ENCODE data around the gene ENTHD1. TPM values are rescaled to one million over a fixed set of nuclear protein-coding genes. Genes with fewer than 3 reads are reported as not detected.
A peak's percentile ranks its signal among the peaks of the same experiment; 100 is the strongest.

ENTHD1 gene
- total RNA-seq, 1 donor from 2014 or later: 0.56 TPM

GRCh38 chr22:39932918-39933649 is 39.5 kb upstream of the ENTHD1 start:
- H3K27ac Mint-ChIP-seq: peak overlapping the region; percentile 91
- H3K27me3 Mint-ChIP-seq: no peaks in the 10 kb centered on the region
- peaks cover 56% of the 10 kb centered on the region for H3K4me1 Mint-ChIP-seq
- H3K36me3 Mint-ChIP-seq (ENCODE audit: low read depth): peaks cover 4% of the 10 kb centered on the region
- H3K9me3 Mint-ChIP-seq: no peaks in the 10 kb centered on the region
- intact Hi-C loops (cut with micrococcal nuclease): loop anchor here (2.0 to 5.0 kb wide), 2 partner anchors 28 to 89 kb away; partner anchors contain the start of gene TMA7B
- DNase-seq: peak; percentile 86
- peak overlapping the region; percentile 74 for H3K4me3 Mint-ChIP-seq

DNA sequence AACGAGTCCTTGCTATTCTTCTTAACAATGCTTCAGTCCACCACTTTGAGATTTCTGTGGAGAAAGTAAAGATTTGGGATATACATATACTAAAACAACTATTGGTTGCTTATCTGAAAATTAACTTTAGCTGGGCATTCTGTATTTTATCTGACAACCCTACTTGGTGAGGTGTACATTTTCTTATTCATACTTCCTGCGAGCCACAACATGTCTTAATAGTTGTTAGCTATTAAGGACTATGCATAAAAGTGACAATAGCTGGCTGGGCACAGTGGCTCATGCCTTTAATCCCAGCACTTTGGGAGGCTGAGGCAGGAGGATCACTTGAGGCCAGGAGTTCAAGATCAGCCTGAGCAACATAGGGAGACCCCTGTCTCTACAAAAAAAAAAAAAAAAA is 38.6 kb upstream of the ENTHD1 start:
- H3K4me3 Mint-ChIP-seq: peak overlapping the region; percentile 24
- no peak for DNase-seq
- peaks cover 47% of the 10 kb centered on the region for H3K4me1 Mint-ChIP-seq
- intact Hi-C loops (cut with micrococcal nuclease): loop anchor here (2.0 to 5.0 kb wide), 2 partner anchors 29 to 90 kb away; partner anchors contain the start of gene TMA7B
- H3K27me3 Mint-ChIP-seq: no peaks in the 10 kb centered on the region
- peaks cover 4% of the 10 kb centered on the region for H3K36me3 Mint-ChIP-seq (ENCODE audit: low read depth)
- H3K9me3 Mint-ChIP-seq: no peaks in the 10 kb centered on the region
- H3K27ac Mint-ChIP-seq: no peak overlapping the region

DNA sequence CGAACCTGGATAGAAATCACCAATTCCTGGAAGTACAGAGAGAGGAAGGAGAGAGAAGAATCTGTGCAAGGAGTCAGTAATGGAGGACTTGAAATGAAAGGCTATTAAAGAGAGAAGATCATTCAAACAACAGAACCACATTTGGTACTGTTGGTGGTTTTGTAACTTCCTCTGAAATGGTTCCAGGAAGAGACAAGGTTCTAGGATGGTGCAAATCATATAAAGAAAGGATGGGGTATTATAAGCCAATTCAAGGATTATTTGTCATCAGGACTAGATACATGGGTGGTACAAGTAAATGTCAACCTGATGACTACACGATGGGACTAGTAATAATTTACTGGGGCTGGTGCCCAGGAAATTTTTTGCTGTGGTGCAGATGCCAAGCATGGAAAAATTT is 37.7 kb upstream of the ENTHD1 start:
- Mint-ChIP-seq H3K4me3 (no peak overlapping the region), H3K27me3 (no peaks in the 10 kb centered on the region), H3K27ac (no peak overlapping the region), H3K36me3 (ENCODE audit: low read depth) (peaks cover 2% of the 10 kb centered on the region), H3K4me1 (peaks cover 41% of the 10 kb centered on the region), H3K9me3 (no peaks in the 10 kb centered on the region)
- intact Hi-C loops (cut with micrococcal nuclease): loop anchor here (1.0 to 5.0 kb wide), 2 partner anchors 23 to 91 kb away; no protein-coding TSS in a partner anchor
- DNase-seq: no peak

- H3K9me3 Mint-ChIP-seq: no peaks in the 10 kb centered on the region
- intact Hi-C loops (cut with micrococcal nuclease): loop anchor here (1.0 kb wide), 1 partner anchor 9 kb away; no protein-coding TSS in a partner anchor
- no peaks in the 10 kb centered on the region for H3K27me3 Mint-ChIP-seq
- peaks cover 43% of the 10 kb centered on the region for H3K4me1 Mint-ChIP-seq
- H3K4me3 Mint-ChIP-seq: no peak overlapping the region
- H3K36me3 Mint-ChIP-seq (ENCODE audit: low read depth): peaks cover 5% of the 10 kb centered on the region
- H3K27ac Mint-ChIP-seq: no peak overlapping the region
- no peak for DNase-seq
Measured at GRCh38 chr22:39928536-39929520, 35.3 kb upstream of the ENTHD1 start.

- no peak overlapping the region for H3K27ac Mint-ChIP-seq
- H3K4me1 Mint-ChIP-seq: peaks cover 39% of the 10 kb centered on the region
- no peaks in the 10 kb centered on the region for H3K27me3 Mint-ChIP-seq
- no peaks in the 10 kb centered on the region for H3K9me3 Mint-ChIP-seq
- DNase-seq: peak; percentile 77
- H3K4me3 Mint-ChIP-seq: no peak overlapping the region
- peaks cover 6% of the 10 kb centered on the region for H3K36me3 Mint-ChIP-seq (ENCODE audit: low read depth)
- intact Hi-C loops (cut with micrococcal nuclease): loop anchor here (2.0 kb wide), 1 partner anchor 19 kb away; no protein-coding TSS in a partner anchor
Measured at GRCh38 chr22:39927544-39927943, 34.0 kb upstream of the ENTHD1 start.

GRCh38 chr22:39926753-39927152 is 33.2 kb upstream of the ENTHD1 start:
- Mint-ChIP-seq H3K9me3 (no peaks in the 10 kb centered on the region), H3K36me3 (ENCODE audit: low read depth) (peaks cover 14% of the 10 kb centered on the region), H3K27me3 (no peaks in the 10 kb centered on the region), H3K4me3 (no peak overlapping the region), H3K27ac (no peak overlapping the region), H3K4me1 (peaks cover 43% of the 10 kb centered on the region)
- intact Hi-C loops (cut with micrococcal nuclease): loop anchor here (2.0 kb wide), 1 partner anchor 18 kb away; no protein-coding TSS in a partner anchor
- DNase-seq: no peak

GRCh38 chr22:39925909-39926679 is 32.5 kb upstream of the ENTHD1 start:
- peaks cover 14% of the 10 kb centered on the region for H3K36me3 Mint-ChIP-seq (ENCODE audit: low read depth)
- H3K9me3 Mint-ChIP-seq: no peaks in the 10 kb centered on the region

GRCh38 chr22:39925273-39925672 is 31.7 kb upstream of the ENTHD1 start:
- Mint-ChIP-seq H3K9me3 (no peaks in the 10 kb centered on the region), H3K4me1 (peaks cover 54% of the 10 kb centered on the region), H3K4me3 (no peak overlapping the region), H3K27ac (no peak overlapping the region), H3K36me3 (ENCODE audit: low read depth) (peaks cover 14% of the 10 kb centered on the region), H3K27me3 (no peaks in the 10 kb centered on the region)
- no peak for DNase-seq
- intact Hi-C loops (cut with micrococcal nuclease): no loop called here

More at GRCh38 chr22:39925909-39926679, 32.5 kb upstream of the ENTHD1 start:
- H3K4me3 Mint-ChIP-seq: no peak overlapping the region
- peaks cover 46% of the 10 kb centered on the region for H3K4me1 Mint-ChIP-seq
- peak; percentile 79 for DNase-seq
- no peak overlapping the region for H3K27ac Mint-ChIP-seq
- no peaks in the 10 kb centered on the region for H3K27me3 Mint-ChIP-seq
- intact Hi-C loops (cut with micrococcal nuclease): loop anchor here (2.0 kb wide), 1 partner anchor 17 kb away; no protein-coding TSS in a partner anchor

DNA sequence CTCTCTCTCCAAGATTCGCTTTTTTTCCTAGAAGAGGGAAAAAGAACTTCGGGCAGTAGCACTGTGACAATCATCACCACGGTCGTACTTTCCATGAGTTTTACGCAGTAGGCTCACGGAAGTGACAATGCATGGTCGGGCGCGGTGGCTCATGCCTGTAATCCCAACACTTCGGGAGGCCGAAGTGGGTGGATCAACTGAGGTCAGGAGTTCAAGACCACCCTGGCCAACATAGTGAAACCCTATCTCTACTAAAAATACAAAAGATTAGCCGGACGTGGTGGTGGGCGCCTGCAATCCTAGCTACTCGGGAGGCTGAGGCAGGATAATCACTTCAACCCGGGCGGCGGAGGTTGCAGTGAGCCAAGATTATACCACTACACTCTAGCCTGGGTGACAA is 30.7 kb upstream of the ENTHD1 start:
- no peak for DNase-seq
- intact Hi-C loops (cut with micrococcal nuclease): loop anchor here (5.0 kb wide), 1 partner anchor 38 kb away; the partner anchor contains the start of gene TMA7B
- no peaks in the 10 kb centered on the region for H3K27me3 Mint-ChIP-seq
- no peaks in the 10 kb centered on the region for H3K9me3 Mint-ChIP-seq
- H3K4me1 Mint-ChIP-seq: peaks cover 64% of the 10 kb centered on the region
- H3K27ac Mint-ChIP-seq: no peak overlapping the region
- no peak overlapping the region for H3K4me3 Mint-ChIP-seq
- peaks cover 14% of the 10 kb centered on the region for H3K36me3 Mint-ChIP-seq (ENCODE audit: low read depth)

- peaks cover 14% of the 10 kb centered on the region for H3K36me3 Mint-ChIP-seq (ENCODE audit: low read depth)
Measured at GRCh38 chr22:39923696-39924095, 30.1 kb upstream of the ENTHD1 start.

DNA sequence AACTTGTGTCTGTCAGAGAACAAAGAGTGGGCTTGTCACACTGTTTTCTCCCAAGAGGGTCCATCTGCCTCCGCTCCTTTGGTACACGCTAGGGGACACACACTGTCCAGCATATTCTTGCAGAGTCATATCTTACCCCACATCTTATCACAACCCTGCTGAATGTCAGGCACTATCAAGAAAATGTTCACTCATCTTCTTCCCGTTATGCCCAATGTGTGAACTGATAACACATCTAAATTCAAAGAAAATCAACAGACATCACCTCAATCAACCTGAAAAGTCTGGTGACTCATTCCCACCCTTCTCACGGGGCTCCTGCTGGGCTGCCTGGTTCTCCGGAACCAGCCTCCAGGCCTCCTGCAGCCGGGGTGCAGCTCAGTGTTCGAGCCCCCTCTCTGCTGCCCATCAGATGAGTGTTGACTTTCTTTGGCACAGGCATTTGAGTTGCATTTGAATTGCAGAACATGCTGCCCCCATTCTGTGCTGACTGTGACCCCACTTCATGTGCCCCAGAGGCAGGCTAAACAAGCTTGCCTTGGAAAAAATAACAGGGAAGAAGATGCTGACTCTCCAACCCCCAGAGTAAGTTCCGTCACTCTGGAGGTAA is 26.7 kb upstream of the ENTHD1 start:
- peak; percentile 86 for DNase-seq
- peaks cover 14% of the 10 kb centered on the region for H3K36me3 Mint-ChIP-seq (ENCODE audit: low read depth)

More at GRCh38 chr22:39923696-39924095, 30.1 kb upstream of the ENTHD1 start:
- intact Hi-C loops (cut with micrococcal nuclease): loop anchor here (5.0 kb wide), 1 partner anchor 39 kb away; the partner anchor contains the start of gene TMA7B
- DNase-seq: no peak
- Mint-ChIP-seq H3K4me3 (peak overlapping the region; percentile 61), H3K27ac (peak overlapping the region; percentile 56), H3K9me3 (no peaks in the 10 kb centered on the region), H3K27me3 (no peaks in the 10 kb centered on the region), H3K4me1 (peaks cover 64% of the 10 kb centered on the region)

DNA sequence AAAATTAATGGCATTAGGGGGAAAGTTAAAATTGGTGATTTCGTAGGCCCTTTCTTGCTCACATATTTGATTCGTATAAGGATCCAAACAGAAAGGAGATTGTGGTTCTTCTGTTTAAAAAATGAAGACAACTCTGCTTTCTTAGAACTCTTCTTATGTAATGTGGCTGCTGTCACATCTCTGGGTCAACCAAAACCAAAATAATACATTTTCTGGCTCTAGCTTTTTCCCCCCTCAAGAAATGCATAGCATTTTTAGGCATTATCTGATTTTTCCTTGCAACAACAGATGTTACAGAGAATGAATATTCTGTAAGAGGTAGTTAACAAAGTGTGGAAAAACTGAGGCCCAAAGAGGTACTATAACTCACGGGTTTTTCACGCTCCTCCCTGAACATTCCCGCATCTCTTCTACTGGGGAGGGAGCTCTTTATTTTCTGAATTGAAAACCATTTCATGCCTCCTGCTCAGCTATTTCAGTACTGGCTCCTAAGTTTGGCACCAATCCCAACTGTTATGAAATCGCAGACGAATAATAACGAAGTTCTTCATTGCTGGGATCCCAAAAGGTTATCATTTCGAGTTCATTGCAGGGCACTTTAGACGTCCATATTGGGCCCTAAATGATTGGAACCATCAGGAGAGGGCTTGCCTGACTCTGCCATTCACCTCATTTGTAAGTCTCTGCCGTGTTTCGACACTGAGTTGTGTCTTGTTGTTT is 24.4 kb upstream of the ENTHD1 start:
- intact Hi-C loops (cut with micrococcal nuclease): no loop called here
- peak overlapping the region; percentile 80 for H3K4me3 Mint-ChIP-seq
- H3K27me3 Mint-ChIP-seq: no peaks in the 10 kb centered on the region
- peaks cover 18% of the 10 kb centered on the region for H3K36me3 Mint-ChIP-seq (ENCODE audit: low read depth)
- no peaks in the 10 kb centered on the region for H3K9me3 Mint-ChIP-seq
- no peak for DNase-seq
- peaks cover 73% of the 10 kb centered on the region for H3K4me1 Mint-ChIP-seq
- H3K27ac Mint-ChIP-seq: peak overlapping the region; percentile 75

More for the DNA sequence above, 26.7 kb upstream of the ENTHD1 start:
- intact Hi-C loops (cut with micrococcal nuclease): loop anchor here (1.0 to 5.0 kb wide), 4 partner anchors 8 to 42 kb away; partner anchors contain the start of gene TMA7B
- Mint-ChIP-seq H3K4me3 (peak overlapping the region; percentile 84), H3K4me1 (peaks cover 76% of the 10 kb centered on the region), H3K27me3 (no peaks in the 10 kb centered on the region), H3K9me3 (no peaks in the 10 kb centered on the region), H3K27ac (peak overlapping the region; percentile 95)
